Skeletal muscle satellite cell (primary cell): ENCODE measurements around the gene UFC1.

ENCODE experiments used
- H3K27me3 ChIP-seq: 2 replicates; pipeline ENCODE4 v1.7.0; 2013; ENCODE audit warnings: low read length; ENCODE audit not compliant: control insufficient read depth, insufficient read depth
- H3K36me3 ChIP-seq: 2 replicates; pipeline ENCODE4 v1.7.0; 2013; ENCODE audit warnings: mild to moderate bottlenecking, control low read depth, low read length; ENCODE audit not compliant: insufficient read depth
- H3K4me1 ChIP-seq: 2 replicates; pipeline ENCODE4 v1.7.0; 2013; ENCODE audit warnings: low read length; ENCODE audit not compliant: control insufficient read depth, insufficient read depth
- H3K4me2 ChIP-seq: 2 replicates; pipeline ENCODE4 v1.7.0; 2013; ENCODE audit warnings: mild to moderate bottlenecking, low read length
- H3K4me3 ChIP-seq: 2 replicates; pipeline ENCODE4 v1.7.0; 2013; ENCODE audit warnings: low read length
- H3K9ac ChIP-seq: 2 replicates; pipeline ENCODE4 v1.7.0; 2013; ENCODE audit warnings: mild to moderate bottlenecking, low read depth, low read length, moderate library complexity
- H3K9me3 ChIP-seq: replicated peaks from 2 replicates; pipeline ENCODE4 v1.7.0; 2013; ENCODE audit warnings: mild to moderate bottlenecking, control low read depth, low read length

The UFC1 gene

DNA sequence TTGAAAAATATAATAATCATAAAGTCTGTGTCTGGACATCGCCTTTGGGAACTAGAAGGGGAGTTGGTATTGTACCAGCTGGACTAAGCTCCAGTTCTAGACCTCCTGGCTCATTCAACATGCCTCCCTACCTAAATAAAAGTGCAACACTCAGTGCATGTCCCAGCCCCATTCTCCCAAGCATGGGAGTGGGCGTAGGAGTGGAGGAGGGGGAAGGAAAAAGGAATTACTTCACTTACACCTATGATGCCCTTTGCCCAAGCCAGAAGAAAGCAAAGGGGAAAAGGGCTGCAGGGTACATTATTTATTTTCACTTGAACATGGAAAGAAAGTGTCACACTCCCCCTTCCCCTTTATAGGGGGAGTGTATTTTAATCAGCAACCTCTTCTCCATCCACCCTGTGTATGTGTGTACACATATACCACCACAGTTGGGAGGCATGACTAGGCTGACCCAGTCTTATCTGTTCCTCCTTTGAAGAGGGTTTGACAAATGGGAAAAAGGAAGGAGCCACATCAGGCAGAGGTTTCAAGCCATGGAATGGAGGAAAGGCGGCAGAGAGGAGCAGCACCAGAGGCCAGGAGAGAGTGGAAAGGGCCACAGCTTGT lies 32.6 kb upstream of the UFC1 start:
- Histone ChIP-seq H3K36me3 (peaks cover 55% of the 10 kb centered on the region), H3K4me3 (no peak overlapping the region), H3K27me3 (no peaks in the 10 kb centered on the region), H3K4me2 (no peak overlapping the region), H3K9ac (no peak overlapping the region), H3K9me3 (no peaks in the 10 kb centered on the region), H3K4me1 (peaks cover 24% of the 10 kb centered on the region)

DNA sequence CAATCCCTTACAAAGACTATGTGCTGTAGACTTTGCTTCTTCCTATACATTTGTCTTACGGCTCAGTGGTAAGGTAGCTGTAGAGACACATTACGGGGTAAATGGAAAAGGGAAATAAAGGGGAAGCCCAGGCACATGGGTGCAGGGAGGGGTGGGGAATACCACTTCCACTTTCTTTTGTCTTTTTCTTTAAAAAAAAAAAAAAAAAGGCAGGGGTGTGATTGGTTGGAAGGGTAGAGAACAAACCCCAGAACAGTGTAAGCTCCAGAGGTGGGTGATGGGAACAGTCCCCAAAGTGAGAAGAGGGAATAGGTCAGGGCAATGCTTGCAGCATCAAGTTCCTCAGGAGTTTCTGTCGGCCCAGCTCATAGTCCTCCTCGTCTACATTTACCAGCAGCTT lies 31.9 kb upstream of the UFC1 start:
- Histone ChIP-seq H3K36me3 (peaks cover 59% of the 10 kb centered on the region), H3K4me2 (no peak overlapping the region), H3K4me3 (no peak overlapping the region)

DNA sequence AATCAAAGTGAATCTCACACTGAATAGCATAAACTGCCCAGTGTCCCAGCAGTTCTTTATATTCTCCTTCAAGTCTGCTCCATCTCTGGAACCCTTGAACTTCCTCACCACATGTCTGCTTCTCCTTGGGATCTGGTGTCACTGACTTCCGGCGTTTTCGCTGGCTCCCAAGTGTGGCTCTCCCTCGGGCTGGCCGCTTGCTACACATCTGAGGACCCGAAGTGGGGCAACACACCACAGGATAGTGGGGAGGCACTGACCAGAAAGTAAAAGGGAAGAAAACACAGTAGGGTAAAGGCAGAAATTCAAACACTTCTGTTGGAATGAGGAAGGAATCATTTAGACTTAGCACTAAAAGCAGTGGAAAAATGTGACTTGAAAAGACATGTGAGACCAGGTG lies 30.8 kb upstream of the UFC1 start:
- H3K4me3 ChIP-seq: no peak overlapping the region
- H3K4me2 ChIP-seq: no peak overlapping the region
- H3K9ac ChIP-seq: no peak overlapping the region
- H3K9me3 ChIP-seq: no peaks in the 10 kb centered on the region
- H3K36me3 ChIP-seq: peaks cover 70% of the 10 kb centered on the region
- H3K27me3 ChIP-seq: no peaks in the 10 kb centered on the region
- peaks cover 19% of the 10 kb centered on the region for H3K4me1 ChIP-seq

More for the DNA sequence above, 31.9 kb upstream of the UFC1 start:
- Histone ChIP-seq H3K27me3 (no peaks in the 10 kb centered on the region), H3K4me1 (peaks cover 19% of the 10 kb centered on the region), H3K9me3 (no peaks in the 10 kb centered on the region), H3K9ac (no peak overlapping the region)

DNA sequence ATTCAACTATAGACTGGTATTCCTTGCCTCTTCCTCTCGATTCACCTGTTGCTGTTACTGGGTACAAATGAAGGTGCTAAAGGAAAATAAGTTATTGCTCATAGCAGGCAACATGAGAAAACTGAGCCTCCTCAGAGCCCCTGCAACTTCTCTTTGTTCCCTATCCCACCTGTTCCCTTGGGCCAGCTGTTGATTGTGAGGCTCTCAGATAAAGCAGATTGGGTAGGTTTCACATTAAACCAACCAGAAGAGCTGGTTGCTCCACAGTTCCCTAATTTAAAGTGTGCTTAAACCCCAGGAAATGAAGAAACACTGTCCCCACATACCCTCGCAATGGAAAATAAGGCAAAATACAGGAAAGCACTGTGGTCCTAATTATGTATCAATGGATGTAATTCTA lies 26.1 kb upstream of the UFC1 start:
- H3K4me2 ChIP-seq: no peak overlapping the region
- H3K9ac ChIP-seq: no peak overlapping the region
- peaks cover 13% of the 10 kb centered on the region for H3K4me1 ChIP-seq
- peaks cover 55% of the 10 kb centered on the region for H3K36me3 ChIP-seq
- no peak overlapping the region for H3K4me3 ChIP-seq
- no peaks in the 10 kb centered on the region for H3K27me3 ChIP-seq
- no peaks in the 10 kb centered on the region for H3K9me3 ChIP-seq

DNA sequence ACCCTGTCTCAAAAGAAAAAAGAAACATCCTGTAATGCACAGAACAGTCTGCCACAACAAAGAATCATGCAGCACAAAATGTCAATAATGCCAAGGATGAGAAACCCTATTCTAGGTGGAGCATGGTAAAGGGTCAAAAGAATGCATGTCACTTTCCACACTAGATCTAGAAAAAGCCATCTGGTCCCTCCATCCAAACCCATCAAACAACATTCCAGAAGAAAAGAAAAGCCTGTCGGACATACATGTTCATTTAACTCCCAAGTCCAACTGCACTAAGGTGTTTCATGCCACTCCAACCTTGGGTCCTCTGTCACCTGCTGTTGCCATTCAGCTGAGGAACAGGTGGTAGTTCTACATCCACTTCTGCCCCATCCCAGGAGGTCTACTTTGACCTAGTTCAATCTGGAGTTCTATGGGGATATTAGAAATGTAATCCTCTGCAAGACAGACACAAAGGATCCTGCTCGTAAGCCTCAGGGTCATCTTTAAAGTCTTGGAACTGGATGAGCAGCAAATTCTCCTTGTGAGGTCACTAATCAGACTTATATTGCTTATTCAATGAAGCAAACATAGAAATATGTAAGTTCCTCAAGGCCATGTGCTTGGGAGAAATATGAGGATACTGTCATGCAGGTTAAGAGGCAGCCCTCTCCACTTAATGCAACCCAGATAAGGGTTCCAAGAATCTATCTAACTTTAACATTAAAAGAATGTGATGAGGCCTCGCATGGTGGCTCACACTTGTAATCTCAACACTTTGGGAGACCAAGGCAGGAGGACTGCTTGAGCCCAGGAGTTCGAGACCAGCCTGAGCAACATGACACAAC lies 25.0 kb upstream of the UFC1 start:
- Histone ChIP-seq H3K27me3 (no peaks in the 10 kb centered on the region), H3K9ac (no peak overlapping the region), H3K4me3 (no peak overlapping the region), H3K36me3 (peaks cover 46% of the 10 kb centered on the region), H3K4me1 (peaks cover 13% of the 10 kb centered on the region), H3K4me2 (no peak overlapping the region), H3K9me3 (no peaks in the 10 kb centered on the region)

DNA sequence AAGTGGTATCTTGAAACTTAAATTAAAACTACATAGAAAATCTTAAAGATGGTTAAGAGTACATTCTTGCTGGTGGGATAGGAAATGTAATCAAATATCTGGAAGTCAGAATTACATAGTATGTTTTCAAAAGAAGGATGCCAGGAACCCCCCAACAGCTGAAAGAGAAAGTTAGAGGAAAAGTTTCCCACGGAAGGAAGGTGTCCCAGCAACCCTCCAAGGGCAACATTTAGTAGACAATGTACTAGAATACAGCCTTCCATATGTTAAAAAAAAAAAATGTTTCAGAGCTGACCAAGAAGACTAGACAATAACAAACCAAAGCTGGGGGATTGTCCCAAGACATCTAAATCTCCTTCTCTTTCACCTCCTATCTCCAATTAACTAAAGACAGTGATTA lies 23.5 kb upstream of the UFC1 start:
- Histone ChIP-seq H3K4me3 (peak overlapping the region; percentile 85), H3K4me2 (peak overlapping the region; percentile 98), H3K9me3 (no peaks in the 10 kb centered on the region), H3K27me3 (no peaks in the 10 kb centered on the region), H3K9ac (no peak overlapping the region), H3K4me1 (peaks cover 13% of the 10 kb centered on the region), H3K36me3 (peaks cover 36% of the 10 kb centered on the region)

DNA sequence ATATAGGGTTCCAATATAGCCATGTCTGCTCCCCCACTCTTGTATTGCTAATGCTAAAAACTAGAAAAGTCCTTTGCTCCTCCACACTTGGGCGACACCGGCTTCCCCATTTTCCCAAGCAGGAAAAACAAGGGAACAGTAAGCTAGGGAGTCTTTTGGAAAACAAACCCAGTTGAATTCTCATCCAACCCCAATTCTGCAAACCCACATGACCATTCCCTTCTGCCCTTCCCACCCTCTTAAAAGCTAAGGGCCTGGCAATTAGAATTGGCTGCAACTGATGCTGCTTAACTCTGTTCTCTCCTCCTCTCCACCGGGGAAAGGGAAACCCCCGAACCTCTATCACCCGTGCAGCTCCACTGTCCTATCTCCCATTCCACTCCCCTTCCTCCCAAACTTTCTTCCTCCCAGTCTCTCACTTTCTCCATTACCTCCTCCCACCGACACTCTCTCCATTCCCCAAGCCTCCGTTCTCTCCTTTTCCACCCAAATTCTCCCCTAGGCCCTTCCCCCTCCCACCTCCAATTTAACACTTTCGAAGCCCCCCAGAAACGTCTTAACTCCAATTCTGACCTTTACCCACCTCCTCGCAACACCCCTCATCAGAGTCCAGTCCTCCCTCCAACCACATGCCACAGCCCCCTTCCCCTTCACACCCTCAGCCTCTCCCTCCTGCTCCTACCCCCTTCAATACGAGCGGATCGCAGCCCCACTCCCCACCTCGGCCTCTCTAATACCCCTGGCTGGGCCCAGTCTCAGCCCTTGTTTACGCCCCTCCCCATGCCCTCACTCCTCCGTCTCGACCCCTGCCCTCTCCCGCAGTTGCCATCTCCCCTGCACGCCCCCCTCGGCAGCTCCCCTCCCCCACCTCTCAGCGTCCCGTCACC lies 22.0 kb upstream of the UFC1 start:
- Histone ChIP-seq H3K4me3 (peak overlapping the region; percentile 85), H3K27me3 (no peaks in the 10 kb centered on the region), H3K4me2 (peak overlapping the region; percentile 98), H3K4me1 (peaks cover 13% of the 10 kb centered on the region), H3K9me3 (no peaks in the 10 kb centered on the region), H3K9ac (peak overlapping the region; percentile 88), H3K36me3 (peaks cover 27% of the 10 kb centered on the region)

DNA sequence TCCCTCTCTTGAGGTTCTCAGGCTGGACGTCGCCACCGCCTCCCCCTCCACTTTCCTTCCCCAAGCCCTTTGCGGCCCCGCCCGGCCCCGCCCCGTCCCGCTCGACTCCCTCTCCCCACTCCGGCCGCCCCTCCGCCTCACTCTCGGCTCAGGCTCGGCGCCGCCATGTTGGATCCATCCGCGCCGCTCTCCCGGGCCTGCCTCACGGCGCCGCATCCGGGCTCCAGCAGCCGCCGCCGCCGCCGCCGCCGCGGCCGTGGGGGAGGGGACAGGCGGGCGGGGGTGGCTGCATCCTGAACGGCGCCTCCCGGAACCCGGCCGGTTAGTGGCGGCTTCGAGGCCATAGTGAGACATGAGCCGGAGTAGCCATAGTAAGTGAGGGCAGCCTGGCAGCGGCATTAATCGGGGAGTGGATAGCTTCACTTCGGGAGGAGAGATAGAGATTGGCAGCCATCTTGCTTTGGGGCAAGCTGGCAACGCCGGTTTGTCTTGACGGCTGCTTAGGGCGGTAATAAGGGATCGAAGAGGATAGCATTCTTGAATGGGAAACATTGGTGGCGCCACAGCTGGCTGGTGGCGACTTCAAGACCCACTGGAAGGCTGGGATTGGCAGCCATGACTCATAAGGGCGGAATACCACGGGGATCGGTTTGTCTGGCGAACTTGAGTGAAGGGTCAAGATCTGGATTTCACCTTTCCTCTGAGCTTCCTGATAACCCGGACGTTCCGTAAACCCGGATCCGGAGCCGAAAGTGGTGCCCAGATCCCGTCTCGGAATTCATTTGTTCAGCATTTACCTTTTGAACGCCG lies 21.2 kb upstream of the UFC1 start, which contains the start of gene DEDD:
Gene DEDD, minus strand, starts transcription at position 258 of the 810 bp plus-strand sequence. CDS start 8,205 bp downstream, outside the sequence.
- H3K36me3 ChIP-seq: peaks cover 18% of the 10 kb centered on the region
- no peaks in the 10 kb centered on the region for H3K27me3 ChIP-seq
- H3K4me1 ChIP-seq: peaks cover 13% of the 10 kb centered on the region
- H3K9ac ChIP-seq: peak within 1 kb of the TSS; percentile 88
- no peaks in the 10 kb centered on the region for H3K9me3 ChIP-seq
- peak within 1 kb of the TSS; percentile 98 for H3K4me2 ChIP-seq
- H3K4me3 ChIP-seq: peak within 1 kb of the TSS; percentile 85

DNA sequence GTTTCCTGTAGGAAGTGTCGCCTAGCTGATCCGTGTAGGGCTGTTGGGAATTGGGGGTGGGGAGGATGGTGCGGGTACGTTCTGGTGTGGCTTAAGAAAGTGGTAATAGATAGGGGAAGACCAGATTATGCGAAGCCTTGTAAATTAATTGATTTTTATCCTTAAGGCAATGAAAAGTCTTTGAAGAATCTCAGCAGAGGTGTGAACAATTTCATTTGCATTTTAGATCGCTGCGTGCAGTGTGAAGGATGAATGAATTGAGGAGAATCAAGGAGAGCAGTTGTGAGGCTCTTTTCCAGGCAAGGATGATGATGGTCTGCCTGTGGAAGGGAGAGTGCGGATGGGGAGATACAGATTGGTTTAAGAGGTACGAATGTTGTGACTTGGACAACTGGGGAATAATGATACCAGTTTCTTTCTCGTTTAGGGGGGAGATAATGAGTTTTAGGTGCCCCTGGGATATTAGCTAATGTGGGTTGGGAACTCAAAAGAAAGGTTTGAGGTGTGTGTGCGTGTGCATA lies 20.5 kb upstream of the UFC1 start:
- peaks cover 13% of the 10 kb centered on the region for H3K4me1 ChIP-seq
- peaks cover 12% of the 10 kb centered on the region for H3K36me3 ChIP-seq
- peak overlapping the region; percentile 88 for H3K9ac ChIP-seq

DNA sequence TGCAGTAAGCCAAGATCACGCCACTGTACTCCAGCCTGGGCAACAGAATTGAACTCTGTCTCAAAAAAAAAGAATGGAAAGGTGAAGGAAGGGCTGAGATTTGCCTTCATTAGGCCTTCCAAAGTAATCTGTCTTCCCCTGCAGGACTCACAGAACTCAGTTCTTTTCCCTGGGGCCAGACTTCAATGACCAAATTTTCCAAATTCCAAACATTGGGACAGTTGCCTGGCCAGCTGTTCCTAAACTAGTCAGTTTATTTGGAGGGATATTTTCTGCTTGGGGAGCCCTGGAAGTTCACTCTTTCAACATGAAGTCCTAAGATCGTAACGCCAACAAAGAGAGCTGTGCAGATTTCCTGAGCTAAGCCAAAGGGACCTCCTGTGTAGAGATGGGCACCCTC lies 15.9 kb upstream of the UFC1 start:
- Histone ChIP-seq H3K36me3 (no peaks in the 10 kb centered on the region), H3K27me3 (no peaks in the 10 kb centered on the region), H3K9ac (no peak overlapping the region), H3K4me3 (no peak overlapping the region), H3K4me2 (no peak overlapping the region), H3K4me1 (no peaks in the 10 kb centered on the region), H3K9me3 (no peaks in the 10 kb centered on the region)

More for the DNA sequence above, 20.5 kb upstream of the UFC1 start:
- Histone ChIP-seq H3K4me2 (peak overlapping the region; percentile 98), H3K9me3 (no peaks in the 10 kb centered on the region), H3K4me3 (peak overlapping the region; percentile 85), H3K27me3 (no peaks in the 10 kb centered on the region)
